Astrocyte of the spinal cord (primary cell): ENCODE measurements around the gene EML3.
A peak's percentile ranks its signal among the peaks of the same experiment; 100 is the strongest.
"Not testable (repeated sequence)": the region's sequence is repeated elsewhere in the genome, so short reads cannot be mapped to it uniquely, and the experiment has no call there.

Experiments
- DNase-seq: peaks from one replicate; pipeline ENCODE4 v3.0.0; 2011; ENCODE audit warnings: low read depth, low spot score
- H3K4me3 ChIP-seq: 2 replicates; pipeline ENCODE4 v1.5.1; 2011; ENCODE audit warnings: low read depth, mild to moderate bottlenecking, low read length, moderate library complexity
- in situ Hi-C: cut with HindIII; loops from 2 replicates; pipeline ENCODE4 v1.10.0; 2017; ENCODE audit warnings: low sequenced_read_pairs
- TF ChIP-seq, protein P1 (sequence below): IDR thresholded peaks from 2 replicates; pipeline ENCODE4 v1.5.1; 2012; ENCODE audit warnings: low read depth, mild to moderate bottlenecking, low read length, inconsistent platforms

The EML3 gene, protein sequence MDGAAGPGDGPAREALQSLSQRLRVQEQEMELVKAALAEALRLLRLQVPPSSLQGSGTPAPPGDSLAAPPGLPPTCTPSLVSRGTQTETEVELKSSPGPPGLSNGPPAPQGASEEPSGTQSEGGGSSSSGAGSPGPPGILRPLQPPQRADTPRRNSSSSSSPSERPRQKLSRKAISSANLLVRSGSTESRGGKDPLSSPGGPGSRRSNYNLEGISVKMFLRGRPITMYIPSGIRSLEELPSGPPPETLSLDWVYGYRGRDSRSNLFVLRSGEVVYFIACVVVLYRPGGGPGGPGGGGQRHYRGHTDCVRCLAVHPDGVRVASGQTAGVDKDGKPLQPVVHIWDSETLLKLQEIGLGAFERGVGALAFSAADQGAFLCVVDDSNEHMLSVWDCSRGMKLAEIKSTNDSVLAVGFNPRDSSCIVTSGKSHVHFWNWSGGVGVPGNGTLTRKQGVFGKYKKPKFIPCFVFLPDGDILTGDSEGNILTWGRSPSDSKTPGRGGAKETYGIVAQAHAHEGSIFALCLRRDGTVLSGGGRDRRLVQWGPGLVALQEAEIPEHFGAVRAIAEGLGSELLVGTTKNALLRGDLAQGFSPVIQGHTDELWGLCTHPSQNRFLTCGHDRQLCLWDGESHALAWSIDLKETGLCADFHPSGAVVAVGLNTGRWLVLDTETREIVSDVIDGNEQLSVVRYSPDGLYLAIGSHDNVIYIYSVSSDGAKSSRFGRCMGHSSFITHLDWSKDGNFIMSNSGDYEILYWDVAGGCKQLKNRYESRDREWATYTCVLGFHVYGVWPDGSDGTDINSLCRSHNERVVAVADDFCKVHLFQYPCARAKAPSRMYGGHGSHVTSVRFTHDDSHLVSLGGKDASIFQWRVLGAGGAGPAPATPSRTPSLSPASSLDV

DNA sequence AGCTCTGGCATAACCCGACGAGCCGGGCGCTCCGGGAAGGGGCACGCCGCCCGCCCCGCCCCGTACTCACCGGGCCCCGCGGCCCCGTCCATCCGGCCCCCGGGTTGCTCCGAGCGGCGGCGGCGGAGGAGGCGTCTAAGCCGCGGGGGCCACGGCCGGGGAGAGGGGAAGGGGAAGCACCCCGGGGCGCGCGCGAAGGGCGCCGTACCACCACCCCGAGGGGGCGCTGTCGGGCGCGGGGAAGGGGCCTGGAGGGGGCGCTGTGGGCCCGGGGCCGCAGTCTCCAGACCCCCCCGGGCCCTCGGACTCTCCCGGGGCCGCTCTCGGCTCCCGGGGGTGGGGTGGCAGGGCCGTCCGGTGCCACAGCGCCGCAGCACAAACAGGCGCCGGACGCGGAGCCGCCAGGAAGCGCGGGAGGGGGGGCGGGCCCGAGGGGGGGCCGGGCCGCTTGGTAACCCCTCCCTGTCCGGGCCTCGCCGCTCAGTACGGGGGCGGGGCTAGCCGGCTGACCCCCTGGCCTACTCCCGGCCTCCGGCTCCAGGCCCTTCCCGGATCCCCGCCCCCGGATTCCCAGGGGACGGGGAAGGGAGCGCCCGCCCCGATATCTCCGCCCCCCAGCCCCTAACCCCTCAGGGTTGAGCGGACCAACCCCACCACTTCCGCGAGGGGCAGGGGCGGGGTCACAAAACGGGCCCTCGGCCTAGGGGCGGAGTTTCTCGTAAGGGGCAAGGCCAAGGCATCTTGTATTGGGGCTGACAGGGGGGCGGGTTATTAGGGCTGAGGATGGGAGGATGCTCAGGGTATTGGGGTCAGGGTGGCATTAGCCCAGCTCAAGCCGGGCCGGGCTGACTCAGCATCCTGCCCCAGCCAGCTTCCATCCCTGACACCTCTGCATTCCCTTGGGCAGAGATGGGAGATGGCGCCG lies at the start of gene EML3, which contains the start of gene ROM1:
Gene EML3 (minus strand): TSS at position 410 of the 925 bp plus-strand sequence. CDS start 318 bp downstream, at position 92.
Gene ROM1 (plus strand): TSS at position 892 of the 925 bp plus-strand sequence. CDS start 25 bp downstream, at position 917.
- TF ChIP-seq, protein P1, sequence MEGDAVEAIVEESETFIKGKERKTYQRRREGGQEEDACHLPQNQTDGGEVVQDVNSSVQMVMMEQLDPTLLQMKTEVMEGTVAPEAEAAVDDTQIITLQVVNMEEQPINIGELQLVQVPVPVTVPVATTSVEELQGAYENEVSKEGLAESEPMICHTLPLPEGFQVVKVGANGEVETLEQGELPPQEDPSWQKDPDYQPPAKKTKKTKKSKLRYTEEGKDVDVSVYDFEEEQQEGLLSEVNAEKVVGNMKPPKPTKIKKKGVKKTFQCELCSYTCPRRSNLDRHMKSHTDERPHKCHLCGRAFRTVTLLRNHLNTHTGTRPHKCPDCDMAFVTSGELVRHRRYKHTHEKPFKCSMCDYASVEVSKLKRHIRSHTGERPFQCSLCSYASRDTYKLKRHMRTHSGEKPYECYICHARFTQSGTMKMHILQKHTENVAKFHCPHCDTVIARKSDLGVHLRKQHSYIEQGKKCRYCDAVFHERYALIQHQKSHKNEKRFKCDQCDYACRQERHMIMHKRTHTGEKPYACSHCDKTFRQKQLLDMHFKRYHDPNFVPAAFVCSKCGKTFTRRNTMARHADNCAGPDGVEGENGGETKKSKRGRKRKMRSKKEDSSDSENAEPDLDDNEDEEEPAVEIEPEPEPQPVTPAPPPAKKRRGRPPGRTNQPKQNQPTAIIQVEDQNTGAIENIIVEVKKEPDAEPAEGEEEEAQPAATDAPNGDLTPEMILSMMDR, result peak; percentile 78
- H3K4me3 ChIP-seq, result peak within 1 kb of the TSS; percentile 74
- in situ Hi-C loops, result no loop called here
- DNase-seq, result peak; percentile 75

DNA sequence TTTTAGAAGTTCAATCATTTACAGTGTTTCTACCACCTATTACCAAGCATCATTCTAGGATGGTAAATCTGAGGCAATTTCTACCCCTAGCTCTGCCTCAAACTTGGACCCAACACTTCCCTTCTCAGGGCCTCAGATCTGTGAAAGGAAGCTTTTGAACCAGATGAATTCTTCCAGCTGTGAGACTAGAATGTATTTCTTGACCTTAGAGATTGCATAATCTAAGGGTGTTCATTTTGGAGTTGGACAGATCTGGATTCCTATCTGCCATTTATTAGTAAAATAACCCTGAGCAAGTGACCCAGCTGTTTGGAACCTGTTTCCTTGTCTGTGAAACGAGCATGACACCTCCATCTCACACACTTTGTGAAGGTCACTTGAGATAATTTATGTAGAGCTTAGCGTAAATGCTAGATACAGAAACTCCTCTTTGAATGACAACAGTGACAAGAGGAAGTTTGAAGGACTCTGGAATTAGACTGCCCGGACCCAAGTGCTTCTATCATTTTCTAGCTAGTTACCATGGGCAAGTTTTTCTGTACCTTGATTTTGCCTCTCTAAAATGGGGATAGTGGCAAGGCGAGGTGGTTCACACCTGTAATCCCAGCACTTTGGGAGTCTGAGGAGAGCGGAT lies 44.3 kb upstream of the EML3 start:
- H3K4me3 ChIP-seq, result no peak overlapping the region
- no peak for DNase-seq
- TF ChIP-seq, protein P1, result no peak
- in situ Hi-C loops, result no loop called here

DNA sequence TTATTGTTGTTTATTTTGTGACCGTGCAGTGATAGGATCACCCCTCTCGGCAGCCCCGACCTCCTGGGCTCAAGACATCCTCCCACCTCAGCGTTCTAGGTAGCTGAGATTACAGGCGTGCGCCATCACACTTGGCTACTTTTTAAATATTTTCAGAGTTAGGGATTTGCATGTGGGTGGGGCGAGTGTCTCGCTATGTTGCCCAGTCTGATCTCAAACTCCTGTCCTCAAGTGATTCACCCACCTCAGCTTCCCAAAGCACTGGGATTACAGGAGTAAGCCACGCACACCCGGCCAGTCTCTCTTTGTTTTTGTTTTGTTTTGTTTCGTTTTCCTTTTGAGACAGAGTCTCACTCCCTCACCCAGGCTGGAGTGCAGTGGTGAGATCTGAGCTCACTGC lies 41.7 kb upstream of the EML3 start:
- DNase-seq, result no peak
- no peak overlapping the region for H3K4me3 ChIP-seq
- in situ Hi-C loops, result no loop called here
- TF ChIP-seq, protein P1, result no peak

DNA sequence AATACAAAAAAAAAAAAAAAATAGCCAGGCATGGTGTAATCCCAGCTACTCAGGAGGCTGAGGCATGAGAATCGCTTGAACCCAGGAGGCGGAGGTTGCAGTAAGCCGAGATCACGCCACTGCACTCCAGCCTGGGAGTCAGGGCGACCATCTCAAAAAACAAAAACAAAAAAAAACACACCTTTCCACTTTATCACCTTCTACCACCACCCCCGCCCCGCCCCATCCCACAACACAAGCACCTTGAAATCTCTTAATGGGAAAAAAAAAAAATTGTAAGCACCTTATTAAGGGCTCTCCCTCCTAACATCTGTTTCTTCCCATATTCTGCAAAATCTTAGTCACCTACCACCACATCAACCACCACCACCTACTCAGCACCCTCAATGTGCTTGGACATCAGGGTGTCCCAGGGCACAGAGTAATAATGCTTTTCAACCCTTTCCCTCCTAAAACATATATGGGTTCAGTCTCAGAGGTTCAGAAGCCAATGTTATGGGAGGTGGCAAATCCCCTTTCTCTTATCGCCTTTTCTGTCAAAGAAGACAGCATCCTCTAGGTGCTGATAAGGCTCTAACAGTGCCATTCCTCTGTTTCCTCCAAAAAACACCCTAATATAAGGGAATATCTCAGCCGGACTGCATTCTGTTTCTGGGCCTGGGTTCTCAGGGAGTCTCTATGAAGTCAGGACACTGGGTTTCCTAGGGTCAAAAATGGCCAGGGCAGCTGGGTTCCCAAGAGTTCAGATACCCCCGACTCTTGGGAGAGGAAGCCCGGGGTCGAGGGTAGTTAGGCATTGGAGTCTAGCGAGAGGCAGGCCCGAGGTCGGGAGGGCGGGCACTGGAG lies 39.8 kb upstream of the EML3 start:
- peak overlapping the region; percentile 80 for H3K4me3 ChIP-seq
- in situ Hi-C loops, result no loop called here
- TF ChIP-seq, protein P1, result no peak
- DNase-seq, result no peak

DNA sequence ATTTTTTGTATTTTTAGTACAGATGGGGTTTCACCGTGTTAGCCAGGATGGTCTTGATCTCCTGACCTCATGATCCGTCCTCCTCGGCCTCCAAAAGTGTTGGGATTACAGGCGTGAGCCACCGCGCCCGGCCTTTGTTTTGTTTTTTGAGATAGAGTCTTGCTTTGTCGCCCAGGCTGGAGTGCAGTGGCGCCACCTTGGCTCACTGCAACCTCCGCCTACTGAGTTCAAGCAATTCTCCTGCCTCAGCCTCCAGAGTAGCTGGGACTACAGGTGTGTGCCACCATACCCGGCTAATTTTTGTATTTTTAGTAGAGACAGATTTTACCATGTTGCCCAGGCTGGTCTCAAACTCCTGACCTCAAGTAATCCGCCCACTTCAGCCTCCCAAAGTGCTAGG lies 37.7 kb upstream of the EML3 start:
- DNase-seq, H3K4me3 ChIP-seq, in situ Hi-C loops: not testable (repeated sequence)

DNA sequence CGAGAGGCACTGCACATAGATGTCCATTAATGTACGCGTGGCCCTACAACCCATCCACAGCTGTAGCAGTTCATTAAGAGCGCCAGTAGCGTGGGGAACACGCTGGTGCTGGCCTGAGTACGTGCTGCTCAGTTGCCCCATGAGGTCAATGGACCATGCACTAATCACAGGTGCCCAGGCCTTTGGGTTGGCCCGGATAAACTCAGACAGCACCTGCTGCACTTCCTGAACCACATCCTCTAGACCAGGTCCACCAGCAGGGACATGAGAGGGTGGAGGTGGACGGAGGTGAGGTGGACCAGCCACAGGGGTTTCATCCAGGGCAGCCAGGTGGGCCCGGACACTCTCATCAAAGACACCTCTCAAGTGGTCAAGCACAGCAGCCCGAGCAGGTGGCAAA lies 36.9 kb upstream of the EML3 start:
- TF ChIP-seq, protein P1, result no peak
- DNase-seq, result no peak
- in situ Hi-C loops, result no loop called here
- H3K4me3 ChIP-seq, result no peak overlapping the region
